Measurements from ENCODE around the gene REXO5. TPM values are rescaled to one million over a fixed set of nuclear protein-coding genes. Genes with fewer than 3 reads are reported as not detected.

REXO5 gene
- total RNA-seq, 4 donors from 2014 or later, result 2.2 to 6.9 (median 3.7) TPM

DNA sequence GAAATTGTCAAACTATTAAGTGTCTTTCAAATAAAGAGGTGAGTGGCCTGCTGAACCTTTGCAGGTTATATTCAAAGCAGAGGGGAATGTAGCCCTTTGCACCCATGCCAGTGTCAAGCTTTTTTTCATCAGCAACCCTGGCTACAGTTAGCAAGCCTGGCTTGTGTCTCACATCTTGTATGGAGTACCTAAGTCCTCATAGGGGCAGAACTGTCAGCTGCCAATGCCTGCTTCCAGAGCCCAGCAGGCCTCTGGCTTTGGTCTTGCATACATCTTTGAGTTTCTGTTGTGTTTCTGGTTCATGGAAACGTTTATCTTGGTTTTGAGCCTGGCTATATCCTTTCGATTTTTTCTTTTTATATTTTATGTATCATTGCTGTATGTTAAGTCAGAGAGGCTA lies 26.8 kb downstream of the REXO5 start:
- WGBS, 2 donors (ENCODE audit: low coverage in 1 of 2), result 62 to 77% methylated on average over 2 of the region's 2 CpGs
- no peak overlapping the region for H3K4me3 ChIP-seq
- H3K27me3 ChIP-seq, result no peaks in the 10 kb centered on the region
- peaks cover 0 to 10% (median 0%) of the 10 kb centered on the region in 3 donors for H3K9me3 ChIP-seq
- H3K4me1 ChIP-seq, result no peaks in the 10 kb centered on the region
- no peak for ATAC-seq
- peaks cover 0 to 33% of the 10 kb centered on the region in 2 donors for H3K36me3 ChIP-seq
- TF ChIP-seq, protein P1, sequence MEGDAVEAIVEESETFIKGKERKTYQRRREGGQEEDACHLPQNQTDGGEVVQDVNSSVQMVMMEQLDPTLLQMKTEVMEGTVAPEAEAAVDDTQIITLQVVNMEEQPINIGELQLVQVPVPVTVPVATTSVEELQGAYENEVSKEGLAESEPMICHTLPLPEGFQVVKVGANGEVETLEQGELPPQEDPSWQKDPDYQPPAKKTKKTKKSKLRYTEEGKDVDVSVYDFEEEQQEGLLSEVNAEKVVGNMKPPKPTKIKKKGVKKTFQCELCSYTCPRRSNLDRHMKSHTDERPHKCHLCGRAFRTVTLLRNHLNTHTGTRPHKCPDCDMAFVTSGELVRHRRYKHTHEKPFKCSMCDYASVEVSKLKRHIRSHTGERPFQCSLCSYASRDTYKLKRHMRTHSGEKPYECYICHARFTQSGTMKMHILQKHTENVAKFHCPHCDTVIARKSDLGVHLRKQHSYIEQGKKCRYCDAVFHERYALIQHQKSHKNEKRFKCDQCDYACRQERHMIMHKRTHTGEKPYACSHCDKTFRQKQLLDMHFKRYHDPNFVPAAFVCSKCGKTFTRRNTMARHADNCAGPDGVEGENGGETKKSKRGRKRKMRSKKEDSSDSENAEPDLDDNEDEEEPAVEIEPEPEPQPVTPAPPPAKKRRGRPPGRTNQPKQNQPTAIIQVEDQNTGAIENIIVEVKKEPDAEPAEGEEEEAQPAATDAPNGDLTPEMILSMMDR (IDR thresholded peaks at IDR 0.05), result no peak
- TF ChIP-seq EP300 (IDR thresholded peaks at IDR 0.05) (no peak), POLR2A (IDR thresholded peaks at IDR 0.05) (no peak), POLR2AphosphoS5 (IDR thresholded peaks at IDR 0.05) (no peak)
- no peak overlapping the region for H3K27ac ChIP-seq

DNA sequence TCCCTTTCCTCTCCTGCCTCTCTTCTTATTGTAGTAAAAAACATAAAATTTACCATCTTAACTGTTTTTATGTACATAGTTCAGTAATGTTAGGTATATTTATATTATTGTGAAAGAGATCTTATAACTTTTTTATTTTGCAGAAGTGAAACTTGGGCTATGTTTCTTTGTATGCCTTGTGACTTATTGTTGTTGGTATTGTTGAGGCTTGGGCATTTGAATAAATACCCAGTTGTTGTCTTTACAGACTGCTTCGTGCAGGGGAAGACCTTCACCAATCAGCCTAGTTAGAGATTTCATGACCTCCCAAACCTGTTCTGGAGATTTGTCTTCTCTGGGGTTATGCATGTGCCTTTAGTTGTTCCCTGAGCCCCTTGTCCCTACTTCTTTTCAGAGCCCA lies 31.9 kb downstream of the REXO5 start:
- TF ChIP-seq POLR2A (IDR thresholded peaks at IDR 0.05) (no peak), POLR2AphosphoS5 (IDR thresholded peaks at IDR 0.05) (no peak), EP300 (IDR thresholded peaks at IDR 0.05) (no peak)
- TF ChIP-seq, protein P1 (IDR thresholded peaks at IDR 0.05), result no peak
- H3K4me3 ChIP-seq, result no peak overlapping the region
- no peak overlapping the region for H3K27ac ChIP-seq
- ATAC-seq, result no peak
- H3K27me3 ChIP-seq, result no peaks in the 10 kb centered on the region
- peaks cover 0 to 37% of the 10 kb centered on the region in 2 donors for H3K36me3 ChIP-seq
- WGBS, 2 donors (ENCODE audit: low coverage in 1 of 2), result 70 to 80% methylated on average over 1 of the region's 1 CpG
- H3K4me1 ChIP-seq, result no peaks in the 10 kb centered on the region
- H3K9me3 ChIP-seq, result peaks cover 0 to 10% (median 0%) of the 10 kb centered on the region in 3 donors

DNA sequence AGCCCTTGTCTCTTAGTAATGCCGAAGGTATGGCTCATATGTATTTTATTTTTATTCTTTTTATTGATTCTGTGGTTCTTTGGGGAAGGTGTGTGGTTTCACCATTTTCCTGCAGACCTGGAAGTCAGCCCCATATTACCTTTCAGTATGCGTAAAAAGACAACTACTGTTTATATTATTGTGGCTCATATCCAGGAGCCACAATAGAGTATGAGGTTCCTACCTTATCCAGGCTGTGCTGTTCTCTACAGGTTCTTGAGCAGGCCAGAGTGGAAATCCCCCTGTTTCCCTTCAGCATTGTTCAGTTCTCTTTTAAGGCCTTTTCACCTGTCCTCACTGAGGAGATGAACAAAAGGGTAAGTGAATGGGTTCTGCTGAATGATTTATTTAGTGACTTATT lies 33.2 kb downstream of the REXO5 start:
- H3K4me1 ChIP-seq, result no peaks in the 10 kb centered on the region
- peaks cover 0 to 10% (median 0%) of the 10 kb centered on the region in 3 donors for H3K9me3 ChIP-seq
- H3K27me3 ChIP-seq, result no peaks in the 10 kb centered on the region
- no peak overlapping the region for H3K27ac ChIP-seq
- 89 to 100% methylated on average over 1 to 2 of the region's 2 CpGs for WGBS, 2 donors (ENCODE audit: low coverage in 1 of 2)
- peaks cover 0 to 32% of the 10 kb centered on the region in 2 donors for H3K36me3 ChIP-seq
- H3K4me3 ChIP-seq, result no peak overlapping the region
- TF ChIP-seq EP300 (IDR thresholded peaks at IDR 0.05) (no peak), POLR2AphosphoS5 (IDR thresholded peaks at IDR 0.05) (no peak)
- TF ChIP-seq, protein P1 (IDR thresholded peaks at IDR 0.05), result no peak
- ATAC-seq, result no peak

DNA sequence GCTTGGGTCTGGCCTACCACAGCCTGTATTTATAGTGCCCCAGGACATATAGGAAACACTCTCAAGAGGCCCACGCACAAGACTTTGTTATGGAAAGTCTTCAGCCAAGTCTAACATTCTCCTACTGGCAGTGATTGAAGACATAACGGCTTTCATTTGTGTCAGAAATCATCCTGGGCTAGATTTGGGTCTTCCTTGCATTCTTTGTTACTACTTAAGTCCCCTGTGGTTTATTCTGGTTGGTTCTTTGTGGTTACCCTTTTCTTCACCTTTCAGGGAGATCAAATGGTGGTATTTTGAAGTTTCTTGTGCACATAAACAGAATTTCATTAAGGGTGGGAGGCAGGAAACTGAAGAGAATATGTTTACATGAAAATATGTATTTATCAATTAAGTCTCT lies 37.7 kb downstream of the REXO5 start:
- ATAC-seq, result no peak
- 80 to 100% methylated on average over 1 to 2 of the region's 2 CpGs for WGBS, 2 donors (ENCODE audit: low coverage in 1 of 2)
- Histone ChIP-seq H3K4me3 (no peak overlapping the region), H3K36me3 (peaks cover 0 to 13% of the 10 kb centered on the region in 2 donors), H3K27me3 (no peaks in the 10 kb centered on the region), H3K4me1 (no peaks in the 10 kb centered on the region), H3K9me3 (no peaks in the 10 kb centered on the region), H3K27ac (no peak overlapping the region)
- TF ChIP-seq POLR2A (IDR thresholded peaks at IDR 0.05), result no peak
- TF ChIP-seq, protein P1 (IDR thresholded peaks at IDR 0.05), result no peak
- no peak for TF ChIP-seq EP300 (IDR thresholded peaks at IDR 0.05)
- TF ChIP-seq POLR2AphosphoS5 (IDR thresholded peaks at IDR 0.05), result no peak

DNA sequence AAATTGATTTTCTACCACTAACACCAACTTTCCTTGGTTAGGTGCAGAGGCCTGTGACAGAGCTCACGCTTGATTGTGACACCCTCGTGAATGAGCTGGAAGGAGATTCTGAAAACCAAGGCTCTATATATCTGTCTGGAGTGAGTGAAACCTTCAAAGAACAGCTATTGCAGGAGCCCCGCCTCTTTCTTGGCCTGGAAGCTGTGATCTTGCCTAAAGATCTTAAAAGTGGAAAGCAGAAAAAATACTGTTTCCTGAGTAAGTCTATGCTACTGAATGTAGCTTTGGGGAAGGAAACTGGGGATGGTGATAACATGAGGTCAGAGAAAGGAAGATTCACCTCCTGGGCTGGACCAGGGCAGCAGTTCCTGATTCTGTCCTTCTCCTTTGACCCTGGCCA lies 38.3 kb downstream of the REXO5 start:
- Histone ChIP-seq H3K27ac (no peak overlapping the region), H3K9me3 (no peaks in the 10 kb centered on the region), H3K36me3 (peaks cover 0 to 13% of the 10 kb centered on the region in 2 donors), H3K4me3 (no peak overlapping the region), H3K27me3 (no peaks in the 10 kb centered on the region), H3K4me1 (peaks cover 0 to 1% (median 0%) of the 10 kb centered on the region in 3 donors)
- no peak for ATAC-seq
- TF ChIP-seq, protein P1 (IDR thresholded peaks at IDR 0.05), result no peak
- TF ChIP-seq EP300 (IDR thresholded peaks at IDR 0.05) (no peak), POLR2A (IDR thresholded peaks at IDR 0.05) (no peak), POLR2AphosphoS5 (IDR thresholded peaks at IDR 0.05) (no peak)
- WGBS, 2 donors (ENCODE audit: low coverage in 1 of 2), result 51 to 94% methylated on average over 2 to 3 of the region's 3 CpGs
